Brain microvascular endothelial cell (primary cell): ENCODE measurements around the gene LYVE1.

ENCODE experiments used
- DNase-seq: peaks from one replicate; pipeline ENCODE4 v3.0.0-alpha.2; 2020
- H3K27ac ChIP-seq: fragments of 250-450 bp; sonication (Bioruptor Pico); 2 replicates; pipeline ENCODE4 v1.5.1; 2020; ENCODE audit warnings: mild to moderate bottlenecking, moderate library complexity
- H3K27me3 ChIP-seq: fragments of 250-450 bp; sonication (Bioruptor Pico); replicated peaks from 2 replicates; pipeline ENCODE4 v1.5.1; 2020; ENCODE audit warnings: mild to moderate bottlenecking
- H3K36me3 ChIP-seq: fragments of 250-450 bp; sonication (Bioruptor Pico); replicated peaks from 2 replicates; pipeline ENCODE4 v1.5.1; 2020; ENCODE audit warnings: mild to moderate bottlenecking
- H3K4me3 ChIP-seq: 2 replicates; pipeline ENCODE4 v1.5.1; 2011; ENCODE audit warnings: low read depth, mild to moderate bottlenecking, control low read depth, low read length, moderate library complexity
- in situ Hi-C: cut with HindIII; loops from 2 replicates; pipeline ENCODE4 v1.10.0; 2017; ENCODE audit warnings: low sequenced_read_pairs, low pct_ligation_motif_present
- TF ChIP-seq, protein P1 (sequence below): IDR thresholded peaks from 2 replicates; pipeline ENCODE4 v1.5.1; 2011; ENCODE audit warnings: low read depth, mild to moderate bottlenecking, moderate library complexity, low read length, control low read depth, inconsistent platforms; ENCODE audit errors: missing control alignments

Gene LYVE1

DNA sequence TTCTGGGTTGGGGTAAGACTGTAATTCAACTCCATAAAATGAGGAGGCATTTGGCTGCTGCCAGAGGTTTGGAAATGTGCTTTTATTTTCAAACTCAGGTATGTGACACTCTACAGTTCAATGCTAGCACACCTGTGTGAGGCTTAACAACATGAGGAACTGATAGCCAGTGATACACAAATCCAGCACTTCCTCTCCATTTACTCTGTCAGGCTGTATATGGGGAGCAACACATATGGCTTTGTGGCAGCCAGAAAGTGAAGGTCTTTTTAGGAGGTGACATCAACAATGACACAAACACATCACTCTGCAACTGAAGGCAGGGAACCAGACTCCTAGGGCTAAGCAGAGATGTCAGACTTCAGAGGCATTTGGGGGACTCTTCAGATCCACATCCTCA, 4.6 kb upstream of the LYVE1 start:
- Histone ChIP-seq H3K36me3 (no peaks in the 10 kb centered on the region), H3K27ac (no peak overlapping the region), H3K4me3 (no peak overlapping the region), H3K27me3 (no peaks in the 10 kb centered on the region)
- no peak for DNase-seq
- in situ Hi-C loops = no loop called here
- TF ChIP-seq, protein P1, sequence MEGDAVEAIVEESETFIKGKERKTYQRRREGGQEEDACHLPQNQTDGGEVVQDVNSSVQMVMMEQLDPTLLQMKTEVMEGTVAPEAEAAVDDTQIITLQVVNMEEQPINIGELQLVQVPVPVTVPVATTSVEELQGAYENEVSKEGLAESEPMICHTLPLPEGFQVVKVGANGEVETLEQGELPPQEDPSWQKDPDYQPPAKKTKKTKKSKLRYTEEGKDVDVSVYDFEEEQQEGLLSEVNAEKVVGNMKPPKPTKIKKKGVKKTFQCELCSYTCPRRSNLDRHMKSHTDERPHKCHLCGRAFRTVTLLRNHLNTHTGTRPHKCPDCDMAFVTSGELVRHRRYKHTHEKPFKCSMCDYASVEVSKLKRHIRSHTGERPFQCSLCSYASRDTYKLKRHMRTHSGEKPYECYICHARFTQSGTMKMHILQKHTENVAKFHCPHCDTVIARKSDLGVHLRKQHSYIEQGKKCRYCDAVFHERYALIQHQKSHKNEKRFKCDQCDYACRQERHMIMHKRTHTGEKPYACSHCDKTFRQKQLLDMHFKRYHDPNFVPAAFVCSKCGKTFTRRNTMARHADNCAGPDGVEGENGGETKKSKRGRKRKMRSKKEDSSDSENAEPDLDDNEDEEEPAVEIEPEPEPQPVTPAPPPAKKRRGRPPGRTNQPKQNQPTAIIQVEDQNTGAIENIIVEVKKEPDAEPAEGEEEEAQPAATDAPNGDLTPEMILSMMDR = no peak

DNA sequence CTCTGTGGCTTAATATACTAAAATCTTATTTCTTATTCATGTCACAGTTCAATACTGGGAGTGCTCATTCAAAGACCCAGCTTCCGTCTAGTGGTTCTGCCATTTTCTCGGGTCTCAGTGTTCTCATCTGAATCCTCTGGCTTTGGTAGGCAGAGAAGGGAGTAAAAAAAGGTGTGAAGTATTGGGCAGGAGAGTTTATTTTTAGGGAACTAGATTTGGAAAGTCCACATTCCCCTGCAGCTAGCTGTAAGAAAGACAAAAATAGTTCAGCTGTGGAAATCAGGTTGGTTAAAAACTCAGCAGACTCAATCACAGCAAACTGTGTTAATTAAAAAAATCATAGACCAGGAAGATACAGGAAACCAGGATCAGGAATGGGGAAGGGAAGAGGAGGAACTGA, 4.1 kb upstream of the LYVE1 start:
- Histone ChIP-seq H3K27me3 (no peaks in the 10 kb centered on the region), H3K4me3 (no peak overlapping the region), H3K36me3 (no peaks in the 10 kb centered on the region), H3K27ac (no peak overlapping the region)
- DNase-seq = no peak
- TF ChIP-seq, protein P1 = no peak
- in situ Hi-C loops = no loop called here

DNA sequence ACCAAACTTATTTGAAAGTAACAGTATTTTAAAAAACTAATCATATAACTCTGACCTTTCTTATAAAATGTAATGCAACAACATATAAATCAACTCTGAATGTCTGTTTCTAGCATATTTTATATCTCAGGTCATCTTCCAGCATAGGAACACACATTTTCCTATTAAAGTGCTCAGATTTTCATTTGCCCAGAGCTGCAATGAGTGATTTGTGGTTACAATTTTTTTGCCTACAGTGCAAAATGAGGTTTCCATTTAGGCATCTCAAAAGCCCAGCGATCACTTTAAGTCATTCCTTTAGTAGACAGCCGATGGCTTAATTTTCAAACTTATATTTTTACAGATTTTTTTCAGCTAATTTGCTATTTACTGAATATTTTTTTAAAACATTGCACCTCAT, 1.0 kb downstream of the LYVE1 start:
- Histone ChIP-seq H3K4me3 (no peak overlapping the region), H3K36me3 (no peaks in the 10 kb centered on the region), H3K27me3 (no peaks in the 10 kb centered on the region), H3K27ac (no peak overlapping the region)
- DNase-seq = no peak
- in situ Hi-C loops = no loop called here
- TF ChIP-seq, protein P1 = no peak

DNA sequence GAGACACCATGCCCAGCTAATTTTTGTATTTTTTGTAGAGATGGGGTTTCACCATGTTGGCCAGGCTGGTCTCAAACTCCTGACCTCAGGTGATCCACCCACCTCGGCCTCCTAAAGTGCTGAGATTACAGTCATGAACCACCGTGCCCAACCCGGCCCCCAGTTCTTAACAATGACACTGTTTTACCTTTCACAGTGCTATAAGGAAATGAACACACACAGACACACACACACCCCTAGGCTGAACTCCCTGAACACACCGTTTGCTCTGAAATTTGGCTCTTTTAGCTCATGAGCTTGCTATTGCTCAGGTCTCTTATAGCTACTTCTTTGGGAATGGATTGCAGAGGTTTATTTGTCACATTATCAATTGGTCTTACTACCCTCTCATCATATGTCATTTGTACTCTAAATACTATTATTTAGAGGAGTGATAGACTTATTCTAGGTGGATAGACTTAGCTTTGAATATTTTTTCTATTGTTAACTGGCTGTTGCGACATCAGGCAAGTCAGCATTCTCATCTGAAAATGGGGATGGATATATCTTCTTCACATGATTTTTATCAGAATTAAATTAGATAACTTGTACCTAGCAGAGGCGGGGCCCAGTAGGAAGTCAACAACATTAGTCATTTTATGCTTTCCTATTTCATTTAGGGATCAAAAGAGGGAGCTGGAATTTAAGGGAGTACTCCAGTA, 2.1 kb downstream of the LYVE1 start:
- in situ Hi-C loops = no loop called here
- H3K27ac ChIP-seq = no peak overlapping the region
- TF ChIP-seq, protein P1 = no peak
- no peaks in the 10 kb centered on the region for H3K36me3 ChIP-seq
- H3K4me3 ChIP-seq = no peak overlapping the region
- H3K27me3 ChIP-seq = no peaks in the 10 kb centered on the region
- no peak for DNase-seq

DNA sequence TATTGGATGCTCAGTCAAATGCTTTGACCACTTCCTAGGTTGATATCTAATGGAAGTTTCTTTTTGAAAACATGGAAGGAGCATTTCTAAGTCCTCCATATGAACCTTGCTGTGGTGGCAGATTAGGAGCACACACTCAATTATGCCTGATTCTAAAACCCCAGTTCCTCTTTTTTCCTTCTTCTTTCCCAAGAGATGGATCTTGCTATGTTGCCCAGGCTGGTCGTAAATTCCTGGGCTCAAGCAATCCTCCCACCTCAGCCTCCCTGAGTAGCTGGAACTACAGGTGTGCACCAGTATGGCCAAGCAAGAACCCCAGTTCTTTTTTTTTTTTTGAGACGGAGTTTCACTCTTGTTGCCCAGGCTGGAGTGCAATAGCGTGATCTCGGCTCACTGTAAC, 3.0 kb downstream of the LYVE1 start:
- no peaks in the 10 kb centered on the region for H3K27me3 ChIP-seq
- no peak for DNase-seq
- H3K36me3 ChIP-seq = no peaks in the 10 kb centered on the region
- TF ChIP-seq, protein P1 = no peak
- H3K27ac ChIP-seq = no peak overlapping the region
- in situ Hi-C loops = no loop called here
- no peak overlapping the region for H3K4me3 ChIP-seq
